H1 (cell line): ENCODE data around the gene SLC18A3. TPM values are rescaled to one million over a fixed set of nuclear protein-coding genes. Genes with fewer than 3 reads are reported as not detected.

Experiments
- GTF2F1 ChIP-seq: IDR thresholded peaks from 2 replicates; pipeline ENCODE4 v1.6.1; 2012; ENCODE audit warnings: low read depth, low read length, improper control_type of control experiment, borderline replicate concordance
- HDAC6 ChIP-seq: IDR thresholded peaks from one replicate; pipeline ENCODE4 v1.7.1; 2012; ENCODE audit warnings: low read depth, mild to moderate bottlenecking, inconsistent platforms, low read length, moderate library complexity
- POLR2AphosphoS5 ChIP-seq: IDR thresholded peaks from 2 replicates; pipeline ENCODE4 v1.6.1; 2011; ENCODE audit warnings: low read depth, low read length
- RAD21 ChIP-seq, 2 experiments: IDR thresholded peaks in 1 of 2; conservative IDR thresholded peaks in 1 of 2; 2 replicates each; pipeline ENCODE4 v1.6.1; 2011; ENCODE audit warnings: low read depth in 2 of 2, low read length in 2 of 2, improper control_type of control experiment in 1 of 2, inconsistent platforms in 1 of 2, mild to moderate bottlenecking in 1 of 2, moderate library complexity in 1 of 2
- polyA plus RNA-seq, 7 experiments: library from polyadenylated mRNA; depleted of rRNA in 3 of 7; stranded (reverse) in 5 of 7; unstranded in 2 of 7; fragments of >200 nt in 5 of 7; fragments of 200-250 nt in 2 of 7; gene quantifications; 1 replicate in 5 of 7; 2 replicates in 1 of 7; 4 replicates in 1 of 7; pipeline versions ENCODE4 v1.2.1 to v1.2.3, GENCODE V29; 2011 to 2013; ENCODE audit warnings: missing spikeins in 2 of 7, mixed read lengths in 2 of 7
- total RNA-seq: library from RNA; stranded (reverse); fragmentation: NEBNext Ultra II Directional; extraction: Animal tissue kit (Norgen Biotek cat#: 25700); gene quantifications from 2 replicates; pipeline ENCODE4 v1.2.1, GENCODE V29; 2021
- TF ChIP-seq, protein P1 (sequence below): fragments of 300-600 bp; sonication (generic); IDR thresholded peaks from 2 replicates; pipeline ENCODE4 v1.7.1; 2012; ENCODE audit warnings: low read length, moderate library complexity, mild to moderate bottlenecking, inconsistent platforms; ENCODE audit not compliant: insufficient replicate concordance

Gene SLC18A3
- total and polyA plus RNA-seq, 2 of the 8 experiments (the other 6 are each of a cell fraction or from before 2014, with no cell fraction given): 0.17 TPM; not detected in 1

DNA sequence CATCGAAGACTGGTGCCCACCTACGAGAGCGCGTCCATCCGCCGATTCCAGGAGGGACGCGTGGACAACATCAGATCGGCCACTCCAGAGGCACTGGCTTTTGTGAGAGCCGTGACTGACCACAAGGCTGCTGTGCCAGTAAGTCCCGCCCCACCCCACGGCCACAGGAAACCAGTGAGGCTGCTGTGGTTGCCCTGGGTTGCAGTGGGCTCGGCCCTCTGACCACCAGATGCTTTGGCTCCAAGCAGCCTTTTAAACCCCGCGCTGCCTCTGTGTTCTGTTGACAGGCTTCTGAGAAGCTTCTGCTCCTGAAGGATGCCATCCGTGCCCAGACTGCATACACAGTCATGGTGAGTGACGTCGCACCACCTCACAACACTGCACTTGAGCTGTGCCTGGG lies 45.0 kb downstream of the SLC18A3 start (continued):
- TF ChIP-seq, protein P1, sequence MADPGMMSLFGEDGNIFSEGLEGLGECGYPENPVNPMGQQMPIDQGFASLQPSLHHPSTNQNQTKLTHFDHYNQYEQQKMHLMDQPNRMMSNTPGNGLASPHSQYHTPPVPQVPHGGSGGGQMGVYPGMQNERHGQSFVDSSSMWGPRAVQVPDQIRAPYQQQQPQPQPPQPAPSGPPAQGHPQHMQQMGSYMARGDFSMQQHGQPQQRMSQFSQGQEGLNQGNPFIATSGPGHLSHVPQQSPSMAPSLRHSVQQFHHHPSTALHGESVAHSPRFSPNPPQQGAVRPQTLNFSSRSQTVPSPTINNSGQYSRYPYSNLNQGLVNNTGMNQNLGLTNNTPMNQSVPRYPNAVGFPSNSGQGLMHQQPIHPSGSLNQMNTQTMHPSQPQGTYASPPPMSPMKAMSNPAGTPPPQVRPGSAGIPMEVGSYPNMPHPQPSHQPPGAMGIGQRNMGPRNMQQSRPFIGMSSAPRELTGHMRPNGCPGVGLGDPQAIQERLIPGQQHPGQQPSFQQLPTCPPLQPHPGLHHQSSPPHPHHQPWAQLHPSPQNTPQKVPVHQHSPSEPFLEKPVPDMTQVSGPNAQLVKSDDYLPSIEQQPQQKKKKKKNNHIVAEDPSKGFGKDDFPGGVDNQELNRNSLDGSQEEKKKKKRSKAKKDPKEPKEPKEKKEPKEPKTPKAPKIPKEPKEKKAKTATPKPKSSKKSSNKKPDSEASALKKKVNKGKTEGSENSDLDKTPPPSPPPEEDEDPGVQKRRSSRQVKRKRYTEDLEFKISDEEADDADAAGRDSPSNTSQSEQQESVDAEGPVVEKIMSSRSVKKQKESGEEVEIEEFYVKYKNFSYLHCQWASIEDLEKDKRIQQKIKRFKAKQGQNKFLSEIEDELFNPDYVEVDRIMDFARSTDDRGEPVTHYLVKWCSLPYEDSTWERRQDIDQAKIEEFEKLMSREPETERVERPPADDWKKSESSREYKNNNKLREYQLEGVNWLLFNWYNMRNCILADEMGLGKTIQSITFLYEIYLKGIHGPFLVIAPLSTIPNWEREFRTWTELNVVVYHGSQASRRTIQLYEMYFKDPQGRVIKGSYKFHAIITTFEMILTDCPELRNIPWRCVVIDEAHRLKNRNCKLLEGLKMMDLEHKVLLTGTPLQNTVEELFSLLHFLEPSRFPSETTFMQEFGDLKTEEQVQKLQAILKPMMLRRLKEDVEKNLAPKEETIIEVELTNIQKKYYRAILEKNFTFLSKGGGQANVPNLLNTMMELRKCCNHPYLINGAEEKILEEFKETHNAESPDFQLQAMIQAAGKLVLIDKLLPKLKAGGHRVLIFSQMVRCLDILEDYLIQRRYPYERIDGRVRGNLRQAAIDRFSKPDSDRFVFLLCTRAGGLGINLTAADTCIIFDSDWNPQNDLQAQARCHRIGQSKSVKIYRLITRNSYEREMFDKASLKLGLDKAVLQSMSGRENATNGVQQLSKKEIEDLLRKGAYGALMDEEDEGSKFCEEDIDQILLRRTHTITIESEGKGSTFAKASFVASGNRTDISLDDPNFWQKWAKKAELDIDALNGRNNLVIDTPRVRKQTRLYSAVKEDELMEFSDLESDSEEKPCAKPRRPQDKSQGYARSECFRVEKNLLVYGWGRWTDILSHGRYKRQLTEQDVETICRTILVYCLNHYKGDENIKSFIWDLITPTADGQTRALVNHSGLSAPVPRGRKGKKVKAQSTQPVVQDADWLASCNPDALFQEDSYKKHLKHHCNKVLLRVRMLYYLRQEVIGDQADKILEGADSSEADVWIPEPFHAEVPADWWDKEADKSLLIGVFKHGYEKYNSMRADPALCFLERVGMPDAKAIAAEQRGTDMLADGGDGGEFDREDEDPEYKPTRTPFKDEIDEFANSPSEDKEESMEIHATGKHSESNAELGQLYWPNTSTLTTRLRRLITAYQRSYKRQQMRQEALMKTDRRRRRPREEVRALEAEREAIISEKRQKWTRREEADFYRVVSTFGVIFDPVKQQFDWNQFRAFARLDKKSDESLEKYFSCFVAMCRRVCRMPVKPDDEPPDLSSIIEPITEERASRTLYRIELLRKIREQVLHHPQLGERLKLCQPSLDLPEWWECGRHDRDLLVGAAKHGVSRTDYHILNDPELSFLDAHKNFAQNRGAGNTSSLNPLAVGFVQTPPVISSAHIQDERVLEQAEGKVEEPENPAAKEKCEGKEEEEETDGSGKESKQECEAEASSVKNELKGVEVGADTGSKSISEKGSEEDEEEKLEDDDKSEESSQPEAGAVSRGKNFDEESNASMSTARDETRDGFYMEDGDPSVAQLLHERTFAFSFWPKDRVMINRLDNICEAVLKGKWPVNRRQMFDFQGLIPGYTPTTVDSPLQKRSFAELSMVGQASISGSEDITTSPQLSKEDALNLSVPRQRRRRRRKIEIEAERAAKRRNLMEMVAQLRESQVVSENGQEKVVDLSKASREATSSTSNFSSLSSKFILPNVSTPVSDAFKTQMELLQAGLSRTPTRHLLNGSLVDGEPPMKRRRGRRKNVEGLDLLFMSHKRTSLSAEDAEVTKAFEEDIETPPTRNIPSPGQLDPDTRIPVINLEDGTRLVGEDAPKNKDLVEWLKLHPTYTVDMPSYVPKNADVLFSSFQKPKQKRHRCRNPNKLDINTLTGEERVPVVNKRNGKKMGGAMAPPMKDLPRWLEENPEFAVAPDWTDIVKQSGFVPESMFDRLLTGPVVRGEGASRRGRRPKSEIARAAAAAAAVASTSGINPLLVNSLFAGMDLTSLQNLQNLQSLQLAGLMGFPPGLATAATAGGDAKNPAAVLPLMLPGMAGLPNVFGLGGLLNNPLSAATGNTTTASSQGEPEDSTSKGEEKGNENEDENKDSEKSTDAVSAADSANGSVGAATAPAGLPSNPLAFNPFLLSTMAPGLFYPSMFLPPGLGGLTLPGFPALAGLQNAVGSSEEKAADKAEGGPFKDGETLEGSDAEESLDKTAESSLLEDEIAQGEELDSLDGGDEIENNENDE: no peak
- TF ChIP-seq RAD21 (IDR thresholded peaks at IDR 0.05 in 1 of 2, conservative IDR thresholded peaks at IDR 0.05 in 1 of 2; ENCODE audit: low read depth in 2 of 2, low read length in 2 of 2) (no peak), POLR2AphosphoS5 (no peak), GTF2F1 (no peak), HDAC6 (no peak)
